ENCODE measurements around the gene PRR16.

PRR16 gene

DNA sequence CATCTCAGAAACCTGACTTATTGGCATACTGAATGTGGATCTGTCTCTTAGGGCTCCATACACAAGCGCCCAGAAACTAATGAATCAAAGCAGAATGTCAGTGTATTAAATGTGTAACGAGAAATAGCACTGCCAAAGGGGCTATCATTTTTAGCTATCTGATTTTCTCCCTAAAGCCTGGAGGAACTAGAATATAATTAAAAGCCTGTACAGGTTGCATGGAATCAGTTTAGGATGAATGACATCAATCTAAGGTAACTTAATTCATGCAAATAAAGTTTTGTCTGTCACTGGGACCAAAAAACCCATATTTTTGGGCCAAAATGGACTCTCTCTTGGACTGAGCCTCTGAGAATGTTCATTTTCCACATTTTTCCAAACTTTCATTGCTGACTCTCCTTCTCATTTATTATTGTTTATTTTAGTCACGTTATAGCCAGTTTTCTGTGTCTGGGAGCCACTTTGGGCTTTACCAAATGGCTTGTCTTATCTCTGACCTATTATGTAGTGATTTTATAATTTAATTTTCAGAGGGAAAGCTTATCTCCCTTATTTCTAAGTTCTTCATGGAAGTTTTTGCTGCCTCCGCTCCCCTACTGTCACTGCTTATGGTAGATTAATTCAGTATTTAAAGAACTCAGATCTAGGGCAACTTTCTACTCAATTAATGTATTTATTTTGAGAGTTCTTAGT lies 47.0 kb downstream of the PRR16 start:
- no peaks in the 10 kb centered on the region for H3K27me3 ChIP-seq (replicated peaks; ENCODE audit: control insufficient read depth, insufficient read depth, low read length)
- H3K36me3 ChIP-seq (ENCODE audit: control insufficient read depth, insufficient read depth, low read length), result no peaks in the 10 kb centered on the region
- TF ChIP-seq, protein P1, sequence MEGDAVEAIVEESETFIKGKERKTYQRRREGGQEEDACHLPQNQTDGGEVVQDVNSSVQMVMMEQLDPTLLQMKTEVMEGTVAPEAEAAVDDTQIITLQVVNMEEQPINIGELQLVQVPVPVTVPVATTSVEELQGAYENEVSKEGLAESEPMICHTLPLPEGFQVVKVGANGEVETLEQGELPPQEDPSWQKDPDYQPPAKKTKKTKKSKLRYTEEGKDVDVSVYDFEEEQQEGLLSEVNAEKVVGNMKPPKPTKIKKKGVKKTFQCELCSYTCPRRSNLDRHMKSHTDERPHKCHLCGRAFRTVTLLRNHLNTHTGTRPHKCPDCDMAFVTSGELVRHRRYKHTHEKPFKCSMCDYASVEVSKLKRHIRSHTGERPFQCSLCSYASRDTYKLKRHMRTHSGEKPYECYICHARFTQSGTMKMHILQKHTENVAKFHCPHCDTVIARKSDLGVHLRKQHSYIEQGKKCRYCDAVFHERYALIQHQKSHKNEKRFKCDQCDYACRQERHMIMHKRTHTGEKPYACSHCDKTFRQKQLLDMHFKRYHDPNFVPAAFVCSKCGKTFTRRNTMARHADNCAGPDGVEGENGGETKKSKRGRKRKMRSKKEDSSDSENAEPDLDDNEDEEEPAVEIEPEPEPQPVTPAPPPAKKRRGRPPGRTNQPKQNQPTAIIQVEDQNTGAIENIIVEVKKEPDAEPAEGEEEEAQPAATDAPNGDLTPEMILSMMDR (IDR thresholded peaks at IDR 0.05; ENCODE audit: insufficient read depth, low read length, poor library complexity, severe bottlenecking), result no peak
- DNase-seq (ENCODE audit: extremely low read depth, insufficient read length), result no peak
- no peak overlapping the region for H3K4me3 ChIP-seq (replicated peaks; ENCODE audit: low read depth, low read length)

DNA sequence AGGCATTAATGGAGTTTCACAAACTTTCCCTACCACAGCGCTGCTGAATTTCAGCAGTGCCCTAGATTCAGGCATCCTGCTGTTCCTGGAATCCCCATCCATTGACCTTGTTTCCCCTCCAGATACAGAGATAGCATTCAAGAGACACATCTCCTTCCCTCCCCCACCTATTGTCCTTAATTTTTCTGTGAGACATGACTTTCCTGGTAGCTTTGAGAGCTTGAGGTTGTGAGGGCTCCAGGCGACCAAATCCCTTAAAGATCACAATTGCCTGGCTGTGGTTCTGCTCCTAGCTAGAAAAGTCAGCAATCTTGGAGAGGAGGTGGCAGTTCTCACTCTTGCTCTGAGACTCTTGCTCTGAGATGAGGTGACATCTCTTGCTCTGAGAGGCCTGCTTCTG lies 48.0 kb downstream of the PRR16 start:
- H3K27me3 ChIP-seq (replicated peaks; ENCODE audit: control insufficient read depth, insufficient read depth, low read length), result no peaks in the 10 kb centered on the region
- H3K36me3 ChIP-seq (ENCODE audit: control insufficient read depth, insufficient read depth, low read length), result no peaks in the 10 kb centered on the region
- TF ChIP-seq, protein P1 (IDR thresholded peaks at IDR 0.05; ENCODE audit: insufficient read depth, low read length, poor library complexity, severe bottlenecking), result no peak
- H3K4me3 ChIP-seq (replicated peaks; ENCODE audit: low read depth, low read length), result no peak overlapping the region
- DNase-seq (ENCODE audit: extremely low read depth, insufficient read length), result no peak

DNA sequence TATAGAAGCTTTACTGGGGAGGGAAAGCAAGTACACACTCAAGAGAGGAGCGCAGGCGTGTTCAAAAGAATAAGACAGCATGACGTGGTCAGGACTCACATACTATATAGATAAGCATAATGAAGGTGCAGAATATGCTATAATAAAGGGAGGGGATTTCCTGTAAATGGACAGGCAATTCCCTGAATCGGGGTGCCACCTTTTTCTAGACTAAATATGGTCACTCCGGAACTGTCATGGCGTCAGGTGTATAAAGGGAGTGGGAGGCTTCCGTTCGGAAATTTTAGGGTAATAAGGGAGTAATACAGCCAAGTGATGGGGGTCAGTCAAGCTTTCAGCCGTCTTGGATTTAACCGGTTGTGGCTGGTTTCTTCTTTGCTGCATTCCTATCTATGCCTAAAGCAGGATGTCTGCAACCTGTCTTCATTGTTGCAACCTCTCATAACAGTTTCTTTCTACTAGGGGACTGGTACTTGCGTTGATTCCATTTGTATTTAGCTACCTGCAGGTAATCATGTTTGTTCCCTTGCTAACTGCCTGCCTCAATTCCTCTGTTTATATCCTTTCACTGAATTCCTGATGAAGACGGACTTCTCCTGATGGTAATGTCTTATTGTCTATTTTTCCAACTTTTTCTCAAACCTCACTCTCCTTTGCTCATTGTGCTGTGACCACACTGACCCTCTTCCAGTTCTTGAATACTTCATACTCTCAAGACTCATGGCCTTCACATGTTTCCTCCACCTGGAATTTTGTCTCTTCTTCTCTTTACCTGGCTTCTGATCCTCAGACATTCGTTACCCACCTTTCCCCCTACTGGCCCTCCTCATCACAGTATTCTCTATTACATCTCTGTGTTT lies 48.9 kb downstream of the PRR16 start:
- TF ChIP-seq, protein P1 (IDR thresholded peaks at IDR 0.05; ENCODE audit: insufficient read depth, low read length, poor library complexity, severe bottlenecking), result no peak
- Histone ChIP-seq H3K27me3 (replicated peaks; ENCODE audit: control insufficient read depth, insufficient read depth, low read length) (no peaks in the 10 kb centered on the region), H3K4me3 (replicated peaks; ENCODE audit: low read depth, low read length) (no peak overlapping the region), H3K36me3 (ENCODE audit: control insufficient read depth, insufficient read depth, low read length) (no peaks in the 10 kb centered on the region)
- DNase-seq (ENCODE audit: extremely low read depth, insufficient read length), result no peak

DNA sequence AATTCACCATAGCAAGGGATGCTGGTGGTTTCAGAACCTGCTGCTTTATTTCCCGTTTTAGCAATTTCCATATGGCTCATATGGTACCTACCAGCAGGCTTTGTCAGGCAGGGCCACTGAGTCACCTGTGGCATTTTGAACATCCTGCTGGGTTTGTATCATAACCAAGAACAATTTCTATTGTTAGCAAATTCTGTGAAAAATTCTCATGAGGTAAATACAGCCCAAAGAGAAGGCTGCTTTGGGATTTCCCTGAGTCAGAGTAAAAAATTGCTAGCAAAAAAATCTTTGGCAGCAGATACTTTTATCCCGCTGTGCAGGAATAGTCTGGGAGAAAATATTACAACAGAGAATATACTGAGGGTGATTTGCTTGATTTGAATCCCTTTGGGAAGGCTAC lies 52.7 kb downstream of the PRR16 start:
- no peaks in the 10 kb centered on the region for H3K27me3 ChIP-seq (replicated peaks; ENCODE audit: control insufficient read depth, insufficient read depth, low read length)
- no peak overlapping the region for H3K4me3 ChIP-seq (replicated peaks; ENCODE audit: low read depth, low read length)
- no peak for DNase-seq (ENCODE audit: extremely low read depth, insufficient read length)
- TF ChIP-seq, protein P1 (IDR thresholded peaks at IDR 0.05; ENCODE audit: insufficient read depth, low read length, poor library complexity, severe bottlenecking), result no peak
- H3K36me3 ChIP-seq (ENCODE audit: control insufficient read depth, insufficient read depth, low read length), result no peaks in the 10 kb centered on the region

- H3K36me3 ChIP-seq (ENCODE audit: control insufficient read depth, insufficient read depth, low read length), result no peaks in the 10 kb centered on the region
- no peaks in the 10 kb centered on the region for H3K27me3 ChIP-seq (replicated peaks; ENCODE audit: control insufficient read depth, insufficient read depth, low read length)
- no peak for DNase-seq (ENCODE audit: extremely low read depth, insufficient read length)
- no peak overlapping the region for H3K4me3 ChIP-seq (replicated peaks; ENCODE audit: low read depth, low read length)
- TF ChIP-seq, protein P1 (IDR thresholded peaks at IDR 0.05; ENCODE audit: insufficient read depth, low read length, poor library complexity, severe bottlenecking), result no peak
Observed at GRCh38 chr5:120517607-120518252, 53.6 kb downstream of the PRR16 start.
